Panc1 (cell line): ENCODE data around the gene UGT8. TPM values are rescaled to one million over a fixed set of nuclear protein-coding genes. Genes with fewer than 3 reads are reported as not detected.

Source experiments
- ATAC-seq: fragments of 200-7000 bp; cut with Tn5 transposase; 2 replicates; pipeline ENCODE4 v1.9.1; 2020; ENCODE audit warnings: mild to moderate bottlenecking, moderate library complexity
- BruUV-seq: library from RNA; stranded (reverse); fragments of 400-500 nt; replicated peaks from 2 replicates; lab custom pipeline; 2021; lab: Mats Ljungman, UMichigan
- CTCF ChIA-PET: fragments of 300-600 bp; sonication (Branson Sonifier 250); formaldehyde crosslinking; loops from one replicate; lab custom pipeline; 2022; ENCODE audit warnings: antibody characterized with exemption; lab: Charles Lee
- POLR2A ChIA-PET: fragments of 300-600 bp; sonication (Branson Sonifier 250); formaldehyde crosslinking; loops from one replicate; lab custom pipeline; 2022; ENCODE audit warnings: antibody characterized with exemption; lab: Charles Lee
- DNase-seq: peaks from one replicate; pipeline ENCODE4 v3.0.0-alpha.2; 2010; ENCODE audit warnings: low read depth, low spot score
- H3K27ac ChIP-seq: 2 replicates; pipeline ENCODE4 v1.5.1; 2011; ENCODE audit warnings: mild to moderate bottlenecking, low read length, inconsistent platforms
- H3K27me3 ChIP-seq: fragments of 200-500 bp; sonication (Bioruptor generic); 2 replicates; pipeline ENCODE4 v1.6.0; 2014; ENCODE audit warnings: low read length, inconsistent platforms; ENCODE audit not compliant: control insufficient read depth, insufficient read depth
- H3K36me3 ChIP-seq: fragments of 200-500 bp; sonication (Bioruptor generic); 2 replicates; pipeline ENCODE4 v1.5.1; 2014; ENCODE audit warnings: inconsistent platforms, mild to moderate bottlenecking, low read length, moderate library complexity; ENCODE audit not compliant: control insufficient read depth, insufficient read depth
- H3K4me1 ChIP-seq: 2 replicates; pipeline ENCODE4 v1.5.1; 2011; ENCODE audit warnings: inconsistent platforms, mild to moderate bottlenecking, low read length, moderate library complexity; ENCODE audit not compliant: control insufficient read depth, insufficient read depth
- H3K4me3 ChIP-seq, 2 experiments: 2 replicates each; pipeline ENCODE4 v1.5.1; 2011 to 2012; ENCODE audit warnings: low read depth in 2 of 2, low read length in 2 of 2, mild to moderate bottlenecking in 2 of 2, inconsistent platforms in 1 of 2, moderate library complexity in 1 of 2
- H3K9me3 ChIP-seq: fragments of 200-500 bp; sonication (Bioruptor generic); 2 replicates; pipeline ENCODE4 v1.5.1; 2014; ENCODE audit warnings: low read depth, mild to moderate bottlenecking, inconsistent platforms, low read length, moderate library complexity; ENCODE audit not compliant: control insufficient read depth, insufficient read depth
- CTCF ChIP-seq: fragments of 450-650 bp; IDR thresholded peaks from 2 replicates; pipeline ENCODE4 v1.5.1; 2017; ENCODE audit warnings: mild to moderate bottlenecking
- POLR2AphosphoS5 ChIP-seq: IDR thresholded peaks from 2 replicates; pipeline ENCODE4 v1.6.1; 2012; ENCODE audit warnings: mild to moderate bottlenecking, low read depth, low read length, moderate library complexity
- REST ChIP-seq, 2 experiments: IDR thresholded peaks; 2 replicates each; pipeline ENCODE4 v1.6.1; 2011 to 2012; ENCODE audit warnings: low read depth in 2 of 2, control low read depth in 1 of 2, low read length in 1 of 2, mild to moderate bottlenecking in 1 of 2, moderate library complexity in 1 of 2; ENCODE audit not compliant: insufficient read depth in 1 of 2
- SIN3A ChIP-seq: IDR thresholded peaks from 2 replicates; pipeline ENCODE4 v1.6.1; 2012; ENCODE audit warnings: low read depth, mild to moderate bottlenecking, low read length, moderate library complexity, borderline replicate concordance; ENCODE audit not compliant: insufficient read depth
- TCF7L2 ChIP-seq: IDR thresholded peaks from 2 replicates; pipeline ENCODE4 v1.6.1; 2011; ENCODE audit warnings: mild to moderate bottlenecking, low read depth, low read length, inconsistent platforms
- in situ Hi-C: cut with HindIII; loops from 2 replicates; pipeline ENCODE4 v1.10.0; 2016; ENCODE audit warnings: low sequenced_read_pairs, low pct_unique_long_range_greater_than_20kb
- intact Hi-C: fragments of 100-400 bp; cut with micrococcal nuclease; formaldehyde crosslinking; loops from one replicate; pipeline ENCODE4 v1.10.0; 2022; ENCODE audit not compliant: unreplicated experiment
- total RNA-seq: library from RNA; stranded (reverse); gene quantifications from one replicate; pipeline ENCODE4 v1.2.1, GENCODE V29; 2021; ENCODE audit not compliant: unreplicated experiment

The UGT8 gene
- total RNA-seq, 1 experiment from 2014 or later = 2.1 TPM

GRCh38 chr4:114577386-114577785, 21.2 kb upstream of the UGT8 start:
- intact Hi-C loops = no loop called here
- POLR2A ChIA-PET = no interaction called here
- no peaks in the 10 kb centered on the region for H3K4me1 ChIP-seq

GRCh38 chr4:114582621-114583020, 16.0 kb upstream of the UGT8 start:
- in situ Hi-C loops = no loop called here
- no peaks in the 10 kb centered on the region for H3K27me3 ChIP-seq
- no peak overlapping the region for H3K4me3 ChIP-seq
- H3K27ac ChIP-seq = no peak overlapping the region
- CTCF ChIA-PET = no interaction called here
- H3K4me1 ChIP-seq = no peaks in the 10 kb centered on the region
- POLR2A ChIA-PET = no interaction called here
- ATAC-seq = no peak
- no peaks in the 10 kb centered on the region for H3K9me3 ChIP-seq
- DNase-seq = no peak
- H3K36me3 ChIP-seq = no peaks in the 10 kb centered on the region
- intact Hi-C loops = no loop called here
- no peak for TF ChIP-seq REST (IDR thresholded peaks at IDR 0.05; ENCODE audit: insufficient read depth in 1 of 2, low read depth in 2 of 2, low read length in 1 of 2)
- TF ChIP-seq CTCF = no peak
- TF ChIP-seq SIN3A = no peak
- no peak for TF ChIP-seq POLR2AphosphoS5
- TF ChIP-seq TCF7L2 = no peak
- BruUV-seq = no TSS peak

More at GRCh38 chr4:114577386-114577785, 21.2 kb upstream of the UGT8 start:
- no TSS peak for BruUV-seq
- CTCF ChIA-PET = no interaction called here
- Histone ChIP-seq H3K9me3 (no peaks in the 10 kb centered on the region), H3K4me3 (no peak overlapping the region), H3K27ac (no peak overlapping the region), H3K36me3 (no peaks in the 10 kb centered on the region), H3K27me3 (no peaks in the 10 kb centered on the region)
- ATAC-seq (no peak), DNase-seq (no peak)
- TF ChIP-seq TCF7L2 (no peak), POLR2AphosphoS5 (no peak), REST (IDR thresholded peaks at IDR 0.05; ENCODE audit: insufficient read depth in 1 of 2, low read depth in 2 of 2, low read length in 1 of 2) (no peak), SIN3A (no peak), CTCF (no peak)
- in situ Hi-C loops = no loop called here
